Retina (tissue), 1 donor: ENCODE measurements around the gene GJC3.
"Not testable (repeated sequence)": the region's sequence is repeated elsewhere in the genome, so short reads cannot be mapped to it uniquely, and the experiment has no call there.

Experiments used
- DNase-seq: peaks from one replicate; pipeline ENCODE4 v3.0.0-alpha.2; 2016

The GJC3 gene

GRCh38 chr7:99928994-99929729 lies at the start of gene GJC3:
Gene GJC3 (minus strand): TSS chr7:99929620. CDS start chr7:99929620, 0 bp downstream.
- DNase-seq = peak; percentile 89

GRCh38 chr7:99976626-99977025 lies 47.2 kb upstream of the GJC3 start:
- DNase-seq = no peak

GRCh38 chr7:99975782-99976521 lies 46.5 kb upstream of the GJC3 start, which contains the start of gene AZGP1:
Gene AZGP1 (minus strand): TSS chr7:99976031. CDS start chr7:99976020, 11 bp downstream.
- no peak for DNase-seq

GRCh38 chr7:99974681-99975080 lies 45.3 kb upstream of the GJC3 start:
- no peak for DNase-seq

- not testable (repeated sequence) for DNase-seq
Measured at GRCh38 chr7:99973817-99974216, 44.4 kb upstream of the GJC3 start.

- DNase-seq = no peak
Measured at GRCh38 chr7:99971242-99971641, 41.8 kb upstream of the GJC3 start.

GRCh38 chr7:99969813-99970212 lies 40.4 kb upstream of the GJC3 start:
- not testable (repeated sequence) for DNase-seq

GRCh38 chr7:99969298-99969697 lies 39.9 kb upstream of the GJC3 start:
- no peak for DNase-seq

GRCh38 chr7:99958564-99959227 lies 29.3 kb upstream of the GJC3 start:
- DNase-seq = no peak

- no peak for DNase-seq
Measured at GRCh38 chr7:99955247-99955646, 25.8 kb upstream of the GJC3 start.

GRCh38 chr7:99954643-99955042 lies 25.2 kb upstream of the GJC3 start:
- DNase-seq = not testable (repeated sequence)

- DNase-seq = no peak
Measured at GRCh38 chr7:99953649-99954048, 24.2 kb upstream of the GJC3 start.

- not testable (repeated sequence) for DNase-seq
Measured at GRCh38 chr7:99952649-99953048, 23.2 kb upstream of the GJC3 start.

- DNase-seq = not testable (repeated sequence)
Measured at GRCh38 chr7:99950819-99951218, 21.4 kb upstream of the GJC3 start.

- DNase-seq = no peak
Measured at GRCh38 chr7:99949645-99950228, 20.3 kb upstream of the GJC3 start.

GRCh38 chr7:99947608-99948007 lies 18.2 kb upstream of the GJC3 start:
- no peak for DNase-seq

- DNase-seq = no peak
Measured at GRCh38 chr7:99944497-99945070, 15.2 kb upstream of the GJC3 start.

- DNase-seq = peak; percentile 9
Measured at GRCh38 chr7:99943641-99944496, 14.4 kb upstream of the GJC3 start.

- no peak for DNase-seq
Measured at GRCh38 chr7:99938296-99938695, 8.9 kb upstream of the GJC3 start.

- DNase-seq = not testable (repeated sequence)
Measured at GRCh38 chr7:99935009-99935408, 5.6 kb upstream of the GJC3 start.

- DNase-seq = no peak
Measured at GRCh38 chr7:99930376-99930775, 956 bp upstream of the GJC3 start.

GRCh38 chr7:99929730-99930053 lies 272 bp upstream of the GJC3 start:
- DNase-seq = no peak
